Cardiac septum (tissue), 1 donor: ENCODE results near the gene LY86. TPM values are rescaled to one million over a fixed set of nuclear protein-coding genes. Genes with fewer than 3 reads are reported as not detected.

Source experiments
- DNase-seq: peaks from one replicate; pipeline ENCODE4 v3.0.0-alpha.2; 2020; ENCODE audit warnings: low spot score
- intact Hi-C: fragments of 100-400 bp; cut with DNase I; formaldehyde crosslinking; loops from one replicate; pipeline ENCODE4 v1.14.0; 2022
- total RNA-seq: library from RNA; stranded (reverse); fragmentation: NEBNext Ultra II Directional; extraction: Animal tissue kit (Norgen Biotek cat#: 25700); gene quantifications from one replicate; pipeline ENCODE4 v1.2.1, GENCODE V29; 2021
- donor health status: DM: no; HTN: no; CAD: no.

LY86 gene
- total RNA-seq, 1 donor from 2014 or later = 1.9 TPM

GRCh38 chr6:6569096-6569810 is 19.3 kb upstream of the LY86 start:
- intact Hi-C loops = no loop called here
- no peak for DNase-seq

DNA sequence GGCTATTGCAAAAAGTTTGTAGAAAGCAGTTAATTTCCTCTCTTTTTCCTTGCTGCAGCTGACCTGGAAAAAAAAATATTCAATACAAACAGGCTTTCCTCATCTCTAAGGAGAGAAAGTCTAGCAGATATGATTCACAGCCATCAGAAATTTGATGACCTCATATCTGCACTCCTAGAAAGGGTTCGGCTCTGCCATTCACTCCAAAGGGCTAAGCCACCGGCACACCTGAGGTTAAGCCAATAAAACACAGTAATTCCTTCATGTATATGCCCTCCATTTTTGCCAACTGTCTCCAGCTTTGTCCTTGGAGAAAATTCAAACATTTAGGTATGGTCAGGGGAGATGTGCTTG is 18.7 kb upstream of the LY86 start:
- DNase-seq = no peak
- intact Hi-C loops = no loop called here

DNA sequence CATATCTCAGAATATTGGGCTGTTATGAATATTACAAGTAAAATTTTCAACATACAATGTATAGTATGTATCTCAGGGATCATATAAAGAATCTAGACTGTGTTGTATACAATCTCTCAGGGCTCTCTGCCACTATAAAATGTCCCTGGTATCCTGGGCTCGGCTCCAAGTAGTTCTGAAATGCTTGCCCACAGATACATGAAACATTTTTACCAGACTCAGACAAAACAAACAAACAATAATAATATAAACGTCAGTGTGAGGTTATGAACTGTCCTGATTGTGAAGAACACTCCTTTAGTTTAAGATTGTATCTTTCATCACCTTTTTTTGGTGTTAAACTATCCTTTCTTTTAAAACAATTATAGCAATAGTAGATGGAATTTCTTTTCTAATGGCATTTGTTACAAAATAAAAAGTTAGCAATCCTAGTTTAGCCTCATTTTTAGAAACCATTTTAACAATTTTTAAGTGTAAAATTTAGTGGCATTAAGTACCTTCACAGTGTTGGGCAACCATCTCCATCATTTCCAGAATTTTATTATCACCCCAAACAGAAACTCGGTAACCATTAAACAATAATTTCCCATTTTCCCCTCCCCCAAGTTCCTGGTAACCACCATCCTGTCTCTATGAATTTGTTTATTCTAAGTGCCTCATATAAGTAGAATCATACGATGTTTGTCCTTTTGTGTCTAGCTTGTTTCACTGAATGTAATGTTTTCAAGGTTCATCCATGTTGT is 17.4 kb upstream of the LY86 start:
- no peak for DNase-seq
- intact Hi-C loops = no loop called here

DNA sequence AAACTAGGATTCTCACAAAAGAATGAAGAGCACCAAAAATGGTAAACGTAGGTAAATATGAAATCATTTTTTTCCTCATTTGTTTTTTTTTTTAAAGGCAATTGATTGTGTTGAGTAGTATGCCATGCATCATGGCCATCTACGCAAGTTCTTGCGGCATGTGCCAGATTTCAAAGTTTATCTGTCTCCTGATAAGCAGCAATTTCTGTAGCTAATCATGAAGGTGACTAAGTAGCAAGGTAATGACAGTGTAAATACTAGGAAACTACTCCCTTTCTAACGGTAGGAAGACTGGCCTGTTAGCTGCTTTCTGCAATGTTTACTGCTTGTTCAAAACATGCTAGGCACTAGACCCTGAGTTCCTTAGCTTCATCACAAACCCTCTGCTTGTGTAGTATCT is 13.4 kb upstream of the LY86 start:
- intact Hi-C loops = no loop called here
- no peak for DNase-seq

- no peak for DNase-seq
- intact Hi-C loops = no loop called here
These were observed 10.8 kb upstream of the LY86 start for GRCh38 chr6:6577735-6578134.

- intact Hi-C loops = no loop called here
- DNase-seq = no peak
These were observed 9.2 kb upstream of the LY86 start for GRCh38 chr6:6579281-6579680.

- no peak for DNase-seq
- intact Hi-C loops = no loop called here
These were observed 8.2 kb upstream of the LY86 start for GRCh38 chr6:6580225-6580856.

GRCh38 chr6:6581054-6581453 is 7.5 kb upstream of the LY86 start:
- no peak for DNase-seq
- intact Hi-C loops = no loop called here

- intact Hi-C loops = no loop called here
These were observed 6.4 kb upstream of the LY86 start for GRCh38 chr6:6582131-6582530.

GRCh38 chr6:6583836-6584235 is 4.7 kb upstream of the LY86 start:
- intact Hi-C loops = no loop called here
- no peak for DNase-seq

More at GRCh38 chr6:6582131-6582530, 6.4 kb upstream of the LY86 start:
- no peak for DNase-seq

DNA sequence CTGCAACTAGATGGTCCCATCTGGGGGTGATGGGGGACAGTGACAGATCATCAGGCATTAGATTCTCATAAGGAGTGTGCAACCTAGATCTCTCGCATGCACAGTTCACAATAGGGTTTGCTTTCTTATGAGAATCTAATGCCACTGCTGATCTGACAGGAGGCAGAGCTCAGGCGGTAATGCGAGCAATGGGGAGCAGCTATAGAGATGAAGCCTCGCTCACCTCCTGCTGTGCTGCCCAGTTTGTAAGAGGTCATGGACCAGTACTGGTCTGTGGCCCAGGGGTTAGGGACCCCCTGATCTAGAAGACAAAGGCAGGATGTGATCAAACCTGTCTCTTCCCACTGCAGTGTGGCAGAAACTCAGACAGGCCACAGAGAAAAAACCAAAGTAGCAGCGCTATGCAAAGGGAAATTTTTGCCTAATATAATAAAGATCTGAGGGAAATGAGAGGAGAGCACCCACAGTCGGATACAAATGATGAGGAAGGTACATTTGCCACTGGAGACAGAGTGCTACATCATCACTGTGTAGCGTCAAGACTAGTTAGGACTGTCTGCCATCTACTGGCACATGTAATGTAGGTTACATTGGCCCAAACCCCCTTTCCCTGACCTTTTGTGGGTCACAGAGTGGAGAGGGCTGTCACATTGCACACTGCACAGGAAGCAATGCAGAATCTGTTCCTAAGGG is 4.1 kb upstream of the LY86 start:
- DNase-seq = no peak
- intact Hi-C loops = no loop called here

DNA sequence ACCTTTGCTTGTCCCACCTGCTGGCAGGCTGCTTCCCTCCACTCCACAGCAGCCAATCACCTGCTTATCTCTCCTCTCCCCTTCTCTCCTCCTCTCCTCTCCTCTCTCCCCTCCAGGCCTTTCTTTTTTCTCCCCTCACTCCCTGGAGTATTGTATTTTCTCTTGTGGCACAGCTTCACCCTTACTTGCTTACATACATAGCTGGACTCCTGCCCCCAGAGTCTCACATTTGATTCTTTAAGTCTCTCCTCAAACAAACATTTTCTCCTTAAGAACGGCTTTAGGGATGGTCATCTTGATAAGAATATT is 3.6 kb upstream of the LY86 start:
- DNase-seq = no peak
- intact Hi-C loops = no loop called here

- intact Hi-C loops = no loop called here
- no peak for DNase-seq
These were observed 2.4 kb upstream of the LY86 start for GRCh38 chr6:6586167-6586566.

DNA sequence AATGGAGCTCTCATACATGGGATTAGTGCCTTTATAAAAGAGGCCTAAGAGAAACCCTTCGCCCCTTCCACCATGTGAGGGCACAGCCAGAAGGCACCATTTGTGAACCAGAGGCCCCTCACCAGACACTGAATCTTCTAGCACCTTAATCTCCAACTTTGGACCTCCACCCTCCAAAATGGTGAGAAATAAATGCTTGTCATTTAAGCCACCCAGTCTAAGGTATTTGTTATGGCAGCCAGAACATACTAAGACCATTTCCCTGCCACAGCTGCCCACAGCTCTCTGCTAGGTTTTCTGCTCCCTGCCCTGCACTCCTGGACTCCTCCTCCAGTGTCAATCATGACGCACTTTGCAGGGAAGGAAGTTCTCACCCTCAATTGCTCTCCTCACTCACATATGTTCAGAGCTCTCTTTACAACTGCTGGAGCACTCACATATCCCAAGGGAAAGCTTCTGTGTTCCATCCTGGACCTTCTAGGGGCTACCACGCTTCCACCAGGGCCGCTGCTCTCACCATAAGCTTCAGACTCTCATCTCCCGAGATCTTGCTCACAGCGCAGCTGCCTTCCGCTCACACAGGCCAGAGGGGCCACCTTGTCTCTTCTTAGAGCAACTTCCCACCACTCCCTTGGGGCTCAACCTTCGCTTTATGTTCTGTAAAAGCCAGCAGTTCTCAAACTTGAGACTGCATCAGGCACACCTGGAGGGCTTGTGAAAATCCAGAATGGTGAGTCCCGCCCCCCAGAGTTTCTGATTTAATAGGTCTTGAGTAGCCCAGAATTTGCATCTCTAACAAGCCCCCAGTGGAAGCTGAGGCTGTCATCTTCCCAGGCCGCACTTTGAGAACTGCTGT is 1.6 kb upstream of the LY86 start:
- DNase-seq = no peak
- intact Hi-C loops = no loop called here

DNA sequence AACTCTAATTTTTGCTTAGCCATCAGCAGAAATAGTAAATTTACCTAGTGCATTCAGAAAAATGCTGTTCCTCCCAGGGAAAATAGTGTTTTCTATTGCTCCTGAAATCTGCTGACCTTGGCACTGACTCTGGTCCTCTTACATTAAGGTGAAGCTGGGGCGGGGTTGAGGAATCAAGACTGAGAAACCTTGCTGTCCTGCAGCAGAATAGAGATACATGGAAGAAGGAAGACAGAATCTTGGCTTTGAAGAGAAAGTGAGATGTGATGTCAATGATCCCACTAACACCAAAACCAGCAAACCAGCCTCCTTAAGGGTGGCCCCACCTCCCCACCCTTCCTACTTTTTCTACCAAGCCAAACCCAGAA is 840 bp upstream of the LY86 start:
- DNase-seq = no peak
- intact Hi-C loops = no loop called here

DNA sequence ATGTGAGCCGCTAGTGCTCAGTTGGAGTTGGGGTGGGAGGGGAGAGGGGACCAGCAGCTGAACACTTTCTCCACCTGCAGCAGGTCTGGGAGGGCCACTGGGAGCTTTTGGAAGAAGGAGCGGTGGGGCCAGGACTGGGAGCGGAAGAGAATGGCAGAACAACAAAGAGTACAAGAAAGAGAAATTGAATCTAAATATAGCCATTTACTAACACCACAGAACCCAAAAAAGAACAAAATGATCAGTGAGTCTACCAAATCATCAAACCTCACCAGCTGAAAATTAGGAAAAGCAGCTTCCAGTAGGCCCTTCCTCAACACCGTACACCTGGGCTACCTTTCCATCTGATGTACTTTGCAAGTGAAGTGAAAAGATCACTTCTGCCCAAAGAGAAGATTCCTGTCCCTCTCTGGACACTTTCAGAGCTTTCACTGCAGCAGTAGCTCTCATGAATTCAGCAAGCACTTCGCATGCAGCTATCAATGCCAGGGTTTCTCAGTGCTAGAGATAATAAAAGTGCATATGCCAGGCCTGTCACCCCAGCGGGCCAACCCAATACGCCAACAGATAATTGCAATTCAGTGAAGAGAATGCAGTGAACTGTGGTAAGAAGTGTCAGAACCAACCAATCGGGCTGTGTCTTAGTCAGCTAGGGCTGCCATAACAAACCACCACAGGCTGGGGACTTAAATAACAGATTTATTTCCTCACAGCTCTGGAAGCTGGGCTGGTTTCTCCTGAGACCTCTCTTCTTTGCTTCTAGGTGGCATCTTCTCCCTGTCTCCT is 597 bp downstream of the LY86 start:
- intact Hi-C loops = no loop called here
- DNase-seq = no peak

- no peak for DNase-seq
- intact Hi-C loops = no loop called here
These were observed 2.0 kb downstream of the LY86 start for GRCh38 chr6:6590530-6590929.

DNA sequence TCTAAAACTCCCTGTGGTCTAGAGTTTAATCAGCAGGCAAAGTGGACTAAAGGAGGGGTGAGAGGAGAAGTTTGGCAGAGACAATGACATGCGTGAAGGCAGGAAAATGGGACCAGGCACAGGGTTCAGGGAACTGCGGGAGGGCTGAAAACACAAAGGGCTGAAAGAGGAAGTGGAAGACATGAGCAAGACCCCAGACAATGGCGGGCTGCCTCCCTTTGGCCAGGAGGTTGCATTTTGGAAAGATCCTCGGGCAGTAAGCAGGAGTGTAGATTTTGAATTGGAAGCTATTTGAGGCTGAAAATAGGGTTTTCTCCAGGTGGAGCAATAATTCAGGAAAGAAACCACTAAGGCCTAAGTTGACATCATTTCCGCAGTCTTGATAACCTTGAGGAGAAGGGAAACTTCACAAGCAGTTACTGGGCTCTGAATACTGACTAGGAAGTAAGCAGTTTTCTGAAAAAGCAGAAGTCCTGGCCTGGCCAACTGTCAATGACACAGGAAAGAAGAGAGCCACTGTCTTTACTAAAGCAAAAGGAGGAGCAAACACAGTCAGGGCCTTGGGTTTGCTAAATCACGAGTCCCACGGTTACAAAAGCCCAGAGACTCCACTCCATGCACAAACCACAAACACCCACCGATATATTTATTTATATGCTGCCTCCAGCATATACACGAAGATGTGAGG is 3.4 kb downstream of the LY86 start:
- intact Hi-C loops = no loop called here
- DNase-seq = no peak
